Measurements from ENCODE around the gene RNPS1. TPM values are rescaled to one million over a fixed set of nuclear protein-coding genes. Genes with fewer than 3 reads are reported as not detected.

RNPS1 gene
- total and polyA plus RNA-seq, 9 of the 15 experiments (the other 6 are each of a cell fraction or from before 2014, with no cell fraction given): 44.9 to 338 (median 202) TPM

- TF ChIP-seq, protein P1, sequence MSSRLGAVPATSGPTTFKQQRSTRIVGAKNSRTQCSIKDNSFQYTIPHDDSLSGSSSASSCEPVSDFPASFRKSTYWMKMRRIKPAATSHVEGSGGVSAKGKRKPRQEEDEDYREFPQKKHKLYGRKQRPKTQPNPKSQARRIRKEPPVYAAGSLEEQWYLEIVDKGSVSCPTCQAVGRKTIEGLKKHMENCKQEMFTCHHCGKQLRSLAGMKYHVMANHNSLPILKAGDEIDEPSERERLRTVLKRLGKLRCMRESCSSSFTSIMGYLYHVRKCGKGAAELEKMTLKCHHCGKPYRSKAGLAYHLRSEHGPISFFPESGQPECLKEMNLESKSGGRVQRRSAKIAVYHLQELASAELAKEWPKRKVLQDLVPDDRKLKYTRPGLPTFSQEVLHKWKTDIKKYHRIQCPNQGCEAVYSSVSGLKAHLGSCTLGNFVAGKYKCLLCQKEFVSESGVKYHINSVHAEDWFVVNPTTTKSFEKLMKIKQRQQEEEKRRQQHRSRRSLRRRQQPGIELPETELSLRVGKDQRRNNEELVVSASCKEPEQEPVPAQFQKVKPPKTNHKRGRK (tag; IDR thresholded peaks at IDR 0.05): no peak
- TF ChIP-seq ZMIZ1 (IDR thresholded peaks at IDR 0.05; ENCODE audit: low read depth in 2 of 2, low read length in 2 of 2): no peak
- TF ChIP-seq NFRKB (IDR thresholded peaks at IDR 0.05; ENCODE audit: low read depth): no peak
- TF ChIP-seq ZEB2 (IDR thresholded peaks at IDR 0.05): no peak
- no peak for TF ChIP-seq MCM3 (IDR thresholded peaks at IDR 0.05)
- TF ChIP-seq HDAC6 (IDR thresholded peaks at IDR 0.05; ENCODE audit: low read depth, low read length): no peak
- TF ChIP-seq ZBTB1 (CRISPR knock-in tag; IDR thresholded peaks at IDR 0.05; ENCODE audit: borderline replicate concordance, low read depth): no peak
- TF ChIP-seq SOX6 (IDR thresholded peaks at IDR 0.05): no peak
- TF ChIP-seq ZBTB11 (CRISPR knock-in tag; IDR thresholded peaks at IDR 0.05): no peak; a peak in 1 of 6 replicates
- TF ChIP-seq ZBTB9 (CRISPR knock-in tag; IDR thresholded peaks at IDR 0.05): 0 out of 2 replicates have a peak, but pooled peaks have one; percentile 15
- no peak for TF ChIP-seq GTF2A2 (tag; IDR thresholded peaks at IDR 0.05)
- TF ChIP-seq HOXB6 (CRISPR knock-in tag; IDR thresholded peaks at IDR 0.05; ENCODE audit: borderline replicate concordance): no peak
- TF ChIP-seq RCOR1 (IDR thresholded peaks at IDR 0.05; ENCODE audit: borderline replicate concordance in 1 of 2, low read depth in 2 of 2, low read length in 2 of 2): 0 out of 4 replicates have a peak, but pooled peaks of 1 of the 2 experiments have one; percentile 12
- TF ChIP-seq SP2 (IDR thresholded peaks at IDR 0.05; ENCODE audit: extremely low read depth, low read depth, low read length, poor library complexity, severe bottlenecking): no peak
Measured at GRCh38 chr16:2213817-2214718, 53.9 kb downstream of the RNPS1 start (continued).

All from K562 (cell line).